Measurements from ENCODE around the gene OR13C5.
A peak's percentile ranks its signal among the peaks of the same experiment; 100 is the strongest.
"Not testable (repeated sequence)": the region's sequence is repeated elsewhere in the genome, so short reads cannot be mapped to it uniquely, and the experiment has no call there.

OR13C5 gene

DNA sequence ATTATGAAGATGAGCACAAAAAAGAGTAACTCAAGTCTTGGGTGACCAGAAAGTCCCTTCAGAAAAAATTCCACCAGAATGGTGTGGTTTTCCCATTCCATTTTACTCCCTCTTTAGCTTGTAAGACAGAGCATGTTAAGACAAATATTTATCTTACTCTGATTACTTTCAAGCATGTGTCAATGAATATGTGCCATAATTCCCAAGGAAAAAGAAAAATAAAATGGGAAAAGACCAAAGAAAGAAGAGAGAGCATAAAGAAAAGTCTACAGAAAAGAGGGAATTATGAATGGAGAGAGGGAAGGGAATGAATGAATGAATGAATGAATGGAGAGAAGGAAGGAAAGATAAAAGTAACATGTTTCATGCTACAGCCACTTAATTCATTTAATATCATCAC is at the start of gene OR13C5:
OR13C5 (minus strand) TSS at position 101 of the 400 bp plus-strand sequence; CDS start at position 101, 0 bp downstream.
- not testable (repeated sequence) for DNase-seq (ENCODE audit: low read depth); H3K4me3 ChIP-seq (ENCODE audit: low read depth, low read length)

- TF ChIP-seq, protein P1, sequence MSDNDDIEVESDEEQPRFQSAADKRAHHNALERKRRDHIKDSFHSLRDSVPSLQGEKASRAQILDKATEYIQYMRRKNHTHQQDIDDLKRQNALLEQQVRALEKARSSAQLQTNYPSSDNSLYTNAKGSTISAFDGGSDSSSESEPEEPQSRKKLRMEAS (IDR thresholded peaks at IDR 0.05; ENCODE audit: low read depth, low read length), result no peak
- TF ChIP-seq MYC (IDR thresholded peaks at IDR 0.05; ENCODE audit: low read depth, low read length), result no peak
- TF ChIP-seq, protein P2, sequence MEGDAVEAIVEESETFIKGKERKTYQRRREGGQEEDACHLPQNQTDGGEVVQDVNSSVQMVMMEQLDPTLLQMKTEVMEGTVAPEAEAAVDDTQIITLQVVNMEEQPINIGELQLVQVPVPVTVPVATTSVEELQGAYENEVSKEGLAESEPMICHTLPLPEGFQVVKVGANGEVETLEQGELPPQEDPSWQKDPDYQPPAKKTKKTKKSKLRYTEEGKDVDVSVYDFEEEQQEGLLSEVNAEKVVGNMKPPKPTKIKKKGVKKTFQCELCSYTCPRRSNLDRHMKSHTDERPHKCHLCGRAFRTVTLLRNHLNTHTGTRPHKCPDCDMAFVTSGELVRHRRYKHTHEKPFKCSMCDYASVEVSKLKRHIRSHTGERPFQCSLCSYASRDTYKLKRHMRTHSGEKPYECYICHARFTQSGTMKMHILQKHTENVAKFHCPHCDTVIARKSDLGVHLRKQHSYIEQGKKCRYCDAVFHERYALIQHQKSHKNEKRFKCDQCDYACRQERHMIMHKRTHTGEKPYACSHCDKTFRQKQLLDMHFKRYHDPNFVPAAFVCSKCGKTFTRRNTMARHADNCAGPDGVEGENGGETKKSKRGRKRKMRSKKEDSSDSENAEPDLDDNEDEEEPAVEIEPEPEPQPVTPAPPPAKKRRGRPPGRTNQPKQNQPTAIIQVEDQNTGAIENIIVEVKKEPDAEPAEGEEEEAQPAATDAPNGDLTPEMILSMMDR (IDR thresholded peaks at IDR 0.05; ENCODE audit: low read depth, low read length), result no peak
- no peak for TF ChIP-seq POLR2A (IDR thresholded peaks at IDR 0.05; ENCODE audit: extremely low read depth, insufficient read length)
- H3K4me3 ChIP-seq (ENCODE audit: low read depth, low read length), result no peak overlapping the region
- no peak for DNase-seq (ENCODE audit: low read depth)
Measured at GRCh38 chr9:104635456-104635855, 36.2 kb upstream of the OR13C5 start.

DNA sequence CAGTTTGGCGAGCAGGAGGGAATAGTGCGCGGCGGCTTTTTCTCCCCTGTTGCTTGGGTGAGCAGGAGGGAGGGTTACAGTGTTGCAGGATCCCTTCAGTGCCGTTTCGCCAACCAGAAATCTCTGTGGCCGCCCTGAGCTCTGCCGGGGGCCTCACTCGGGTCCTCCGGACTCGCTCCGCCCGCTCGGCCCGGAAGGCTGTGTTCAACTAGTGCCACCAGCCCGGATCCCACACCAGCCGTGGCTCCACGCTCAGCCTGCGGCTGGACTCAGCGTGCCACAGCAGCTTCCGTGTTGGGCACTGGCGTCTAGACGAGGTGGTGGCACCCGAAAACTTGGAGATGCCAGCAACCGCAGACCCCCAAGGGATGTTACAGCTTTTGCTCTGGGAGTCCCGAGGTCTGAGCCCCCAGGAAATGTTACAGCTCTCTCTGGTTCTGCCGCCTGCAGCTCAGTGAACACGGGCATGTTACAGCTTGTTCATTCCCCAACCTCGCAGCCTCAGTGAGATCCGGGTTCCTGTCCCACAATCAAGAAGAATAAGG is 34.8 kb upstream of the OR13C5 start:
- no peak for DNase-seq (ENCODE audit: low read depth)
- TF ChIP-seq POLR2A (IDR thresholded peaks at IDR 0.05; ENCODE audit: extremely low read depth, insufficient read length) (no peak), MYC (IDR thresholded peaks at IDR 0.05; ENCODE audit: low read depth, low read length) (no peak)
- TF ChIP-seq, protein P1 (IDR thresholded peaks at IDR 0.05; ENCODE audit: low read depth, low read length), result no peak
- TF ChIP-seq, protein P2 (IDR thresholded peaks at IDR 0.05; ENCODE audit: low read depth, low read length), result no peak
- H3K4me3 ChIP-seq (ENCODE audit: low read depth, low read length), result no peak overlapping the region

DNA sequence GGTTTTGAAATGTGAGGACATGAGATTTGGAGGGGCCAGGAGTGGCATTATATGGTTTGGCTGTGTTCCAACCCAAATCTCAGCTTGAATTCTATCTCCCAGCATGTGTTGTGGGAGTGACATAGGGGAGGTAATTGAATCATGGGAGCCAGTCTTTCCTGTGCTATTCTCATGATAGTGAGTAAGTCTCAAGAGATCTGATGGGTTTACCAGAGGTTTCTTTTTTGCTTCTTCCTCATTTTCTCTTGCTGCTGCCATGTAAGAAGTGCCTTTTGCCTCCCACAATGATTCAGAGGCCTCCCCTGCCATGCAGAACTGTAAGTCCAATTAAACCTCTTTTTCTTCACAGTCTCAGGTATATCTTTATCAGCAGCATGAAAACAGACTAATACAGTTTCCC is 26.8 kb upstream of the OR13C5 start:
- DNase-seq (ENCODE audit: low read depth), result peak; percentile 37
- H3K4me3 ChIP-seq (ENCODE audit: low read depth, low read length), result not testable (repeated sequence)

- no peak within 1 kb of the TSS for H3K4me3 ChIP-seq (ENCODE audit: low read depth, low read length)
- TF ChIP-seq MYC (IDR thresholded peaks at IDR 0.05; ENCODE audit: low read depth, low read length) (no peak), POLR2A (IDR thresholded peaks at IDR 0.05; ENCODE audit: extremely low read depth, insufficient read length) (no peak)
- TF ChIP-seq, protein P1 (IDR thresholded peaks at IDR 0.05; ENCODE audit: low read depth, low read length), result no peak
- TF ChIP-seq, protein P2 (IDR thresholded peaks at IDR 0.05; ENCODE audit: low read depth, low read length), result no peak
- DNase-seq (ENCODE audit: low read depth), result no peak
Measured at GRCh38 chr9:104618104-104618503, 18.9 kb upstream of the OR13C5 start, which contains the start of gene OR13C9. OR13C9 (minus strand) TSS chr9:104618204; CDS start chr9:104618204, 0 bp downstream.

- no peak for DNase-seq (ENCODE audit: low read depth)
- no peak overlapping the region for H3K4me3 ChIP-seq (ENCODE audit: low read depth, low read length)
- TF ChIP-seq, protein P1 (IDR thresholded peaks at IDR 0.05; ENCODE audit: low read depth, low read length), result no peak
- TF ChIP-seq MYC (IDR thresholded peaks at IDR 0.05; ENCODE audit: low read depth, low read length) (no peak), POLR2A (IDR thresholded peaks at IDR 0.05; ENCODE audit: extremely low read depth, insufficient read length) (no peak)
- TF ChIP-seq, protein P2 (IDR thresholded peaks at IDR 0.05; ENCODE audit: low read depth, low read length), result no peak
Measured at GRCh38 chr9:104617418-104617817, 18.2 kb upstream of the OR13C5 start.

- no peak for DNase-seq (ENCODE audit: low read depth)
- no peak for TF ChIP-seq POLR2A (IDR thresholded peaks at IDR 0.05; ENCODE audit: extremely low read depth, insufficient read length)
- H3K4me3 ChIP-seq (ENCODE audit: low read depth, low read length), result no peak overlapping the region
Measured at GRCh38 chr9:104611213-104611612, 12.0 kb upstream of the OR13C5 start.

Data from NB4 (cell line).